Mesenchymal stem cell (in vitro differentiated cells and primary cell): ENCODE data around the gene PXDN.

Experiments
- DNase-seq: peaks from one replicate; pipeline ENCODE4 v3.0.0-alpha.2; 2013
- H2AFZ ChIP-seq: one replicate; pipeline ENCODE4 v1.6.1; 2013; ENCODE audit warnings: low read depth, mild to moderate bottlenecking, control low read depth, inconsistent platforms, low read length, moderate library complexity
- H2AK5ac ChIP-seq: 2 replicates; pipeline ENCODE4 v1.6.1; 2013; ENCODE audit warnings: low read length, moderate library complexity, mild to moderate bottlenecking, inconsistent platforms; ENCODE audit not compliant: severe bottlenecking
- H2BK120ac ChIP-seq: one replicate; pipeline ENCODE4 v1.6.1; 2013; ENCODE audit warnings: low read depth, mild to moderate bottlenecking, inconsistent platforms, low read length, moderate library complexity
- H2BK12ac ChIP-seq, 2 experiments: one replicate each; pipeline ENCODE4 v1.6.1; 2013; ENCODE audit warnings: inconsistent platforms in 2 of 2, low read length in 2 of 2, mild to moderate bottlenecking in 2 of 2, moderate library complexity in 2 of 2, control low read depth in 1 of 2
- H2BK15ac ChIP-seq: one replicate; pipeline ENCODE4 v1.6.1; 2013; ENCODE audit warnings: mild to moderate bottlenecking, low read depth, inconsistent platforms; ENCODE audit not compliant: poor library complexity, severe bottlenecking
- H2BK5ac ChIP-seq: 2 replicates; pipeline ENCODE4 v1.6.1; 2013; ENCODE audit warnings: low read depth, mild to moderate bottlenecking, low read length, control low read depth, inconsistent platforms; ENCODE audit not compliant: poor library complexity, severe bottlenecking
- H3K14ac ChIP-seq, 2 experiments: one replicate each; pipeline ENCODE4 v1.6.1; 2013; ENCODE audit warnings: inconsistent platforms in 2 of 2, low read length in 2 of 2, control low read depth in 1 of 2, mild to moderate bottlenecking in 1 of 2, moderate library complexity in 1 of 2
- H3K18ac ChIP-seq, 2 experiments: one replicate each; pipeline ENCODE4 v1.6.1; 2013; ENCODE audit warnings: inconsistent platforms in 2 of 2, low read length in 2 of 2, control low read depth in 1 of 2, low read depth in 1 of 2, mild to moderate bottlenecking in 1 of 2
- H3K23ac ChIP-seq, 2 experiments: one replicate each; pipeline ENCODE4 v1.6.1; 2013; ENCODE audit warnings: inconsistent platforms in 2 of 2, low read length in 2 of 2, mild to moderate bottlenecking in 2 of 2, moderate library complexity in 2 of 2, control low read depth in 1 of 2
- H3K27ac ChIP-seq: 2 replicates; pipeline ENCODE4 v1.5.1; 2013; ENCODE audit warnings: mild to moderate bottlenecking, moderate library complexity, low read length, control low read depth, inconsistent platforms; ENCODE audit not compliant: poor library complexity, severe bottlenecking
- H3K27me3 ChIP-seq, 2 experiments: 2 replicates each; pipeline versions ENCODE4 v1.6.1 to v1.7.0; 2013; ENCODE audit warnings: low read length in 2 of 2, mild to moderate bottlenecking in 2 of 2, moderate library complexity in 2 of 2, control low read depth in 1 of 2, inconsistent platforms in 1 of 2; ENCODE audit not compliant: control insufficient read depth in 1 of 2, insufficient read depth in 1 of 2
- H3K36me3 ChIP-seq, 2 experiments: 2 replicates each; pipeline versions ENCODE4 v1.6.1 to v1.7.0; 2013; ENCODE audit warnings: low read length in 2 of 2, control low read depth in 1 of 2, inconsistent platforms in 1 of 2, low read depth in 1 of 2, mild to moderate bottlenecking in 1 of 2; ENCODE audit not compliant: insufficient read depth in 2 of 2, control insufficient read depth in 1 of 2
- H3K4ac ChIP-seq, 2 experiments: one replicate each; pipeline ENCODE4 v1.6.1; 2013; ENCODE audit warnings: inconsistent platforms in 2 of 2, low read length in 2 of 2, mild to moderate bottlenecking in 2 of 2, moderate library complexity in 2 of 2, control low read depth in 1 of 2, low read depth in 1 of 2
- H3K4me1 ChIP-seq: 2 replicates; pipeline ENCODE4 v1.6.1; 2013; ENCODE audit warnings: low read depth, low read length, control low read depth; ENCODE audit not compliant: control insufficient read depth, insufficient read depth
- H3K4me2 ChIP-seq: 2 replicates; pipeline ENCODE4 v1.6.1; 2013; ENCODE audit warnings: low read length, mild to moderate bottlenecking, inconsistent platforms; ENCODE audit not compliant: poor library complexity, severe bottlenecking
- H3K4me3 ChIP-seq, 2 experiments: 2 replicates each; pipeline versions ENCODE4 v1.5.1 to v1.7.0; 2013; ENCODE audit warnings: low read length in 2 of 2, mild to moderate bottlenecking in 2 of 2, control low read depth in 1 of 2, low read depth in 1 of 2; ENCODE audit not compliant: insufficient read depth in 1 of 2
- H3K79me1 ChIP-seq: replicated peaks from 2 replicates; pipeline ENCODE4 v1.6.1; 2013; ENCODE audit warnings: mild to moderate bottlenecking, control low read depth, low read length, inconsistent platforms; ENCODE audit not compliant: poor library complexity, severe bottlenecking
- H3K9ac ChIP-seq: 2 replicates; pipeline ENCODE4 v1.7.0; 2013; ENCODE audit warnings: mild to moderate bottlenecking, low read length, moderate library complexity
- H3K9me3 ChIP-seq: 2 replicates; pipeline ENCODE4 v1.7.0; 2013; ENCODE audit warnings: mild to moderate bottlenecking, low read length; ENCODE audit not compliant: control insufficient read depth
- H4K8ac ChIP-seq: one replicate; pipeline ENCODE4 v1.6.1; 2013; ENCODE audit warnings: inconsistent platforms, mild to moderate bottlenecking, low read length, moderate library complexity
- H4K91ac ChIP-seq: one replicate; pipeline ENCODE4 v1.6.1; 2013; ENCODE audit warnings: mild to moderate bottlenecking, low read length, inconsistent platforms
- WGBS: methylation state at CpG from one replicate; pipeline ENCODE4 v1.1.7; 2013; ENCODE audit warnings: mixed read lengths; 5-methylcytosine and 5-hydroxymethylcytosine counted together

The PXDN gene

GRCh38 chr2:1677821-1678165 lies 66.5 kb downstream of the PXDN start:
- no peak overlapping the region for H3K4me3 ChIP-seq
- H3K18ac ChIP-seq, result no peak overlapping the region
- H3K9me3 ChIP-seq, result no peaks in the 10 kb centered on the region
- H2BK5ac ChIP-seq, result no peak overlapping the region
- no peak overlapping the region for H3K14ac ChIP-seq
- peaks cover 29% of the 10 kb centered on the region for H3K79me1 ChIP-seq
- no peak overlapping the region for H4K8ac ChIP-seq
- H2AK5ac ChIP-seq, result no peak overlapping the region
- H3K9ac ChIP-seq, result no peak overlapping the region
- H3K4me1 ChIP-seq, result peaks cover 19% of the 10 kb centered on the region
- H3K4ac ChIP-seq, result no peak overlapping the region
- no peak overlapping the region for H3K4me2 ChIP-seq
- no peak overlapping the region for H2BK120ac ChIP-seq
- no peak overlapping the region for H2BK12ac ChIP-seq
- H3K36me3 ChIP-seq, result peaks cover 86 to 87% of the 10 kb centered on the region in 2 experiments
- no peak overlapping the region for H3K27ac ChIP-seq
- no peak overlapping the region for H2BK15ac ChIP-seq
- H2AFZ ChIP-seq, result no peak overlapping the region
- no peak overlapping the region for H4K91ac ChIP-seq
- no peaks in the 10 kb centered on the region for H3K27me3 ChIP-seq
- no peak for DNase-seq
- 95% methylated on average over 12 of the region's 12 CpGs for WGBS
- no peak overlapping the region for H3K23ac ChIP-seq

- no peaks in the 10 kb centered on the region for H3K27me3 ChIP-seq
- no peak overlapping the region for H2AK5ac ChIP-seq
- no peak overlapping the region for H3K14ac ChIP-seq
- no peak overlapping the region for H3K27ac ChIP-seq
- H4K8ac ChIP-seq, result no peak overlapping the region
- H3K4me2 ChIP-seq, result no peak overlapping the region
- DNase-seq, result no peak
- H2BK120ac ChIP-seq, result no peak overlapping the region
- 93% methylated on average over 33 of the region's 33 CpGs for WGBS
- peaks cover 90 to 92% of the 10 kb centered on the region in 2 experiments for H3K36me3 ChIP-seq
- H2BK5ac ChIP-seq, result no peak overlapping the region
- no peak overlapping the region for H2BK15ac ChIP-seq
- H2BK12ac ChIP-seq, result no peak overlapping the region
- peaks cover 29% of the 10 kb centered on the region for H3K79me1 ChIP-seq
- no peak overlapping the region for H4K91ac ChIP-seq
- no peak overlapping the region for H3K9ac ChIP-seq
- H3K23ac ChIP-seq, result no peak overlapping the region
- H3K9me3 ChIP-seq, result no peaks in the 10 kb centered on the region
- no peak overlapping the region for H3K4me3 ChIP-seq
- H3K18ac ChIP-seq, result no peak overlapping the region
- H3K4me1 ChIP-seq, result peaks cover 19% of the 10 kb centered on the region
- no peak overlapping the region for H3K4ac ChIP-seq
- no peak overlapping the region for H2AFZ ChIP-seq
Observed at GRCh38 chr2:1676913-1677820, 67.1 kb downstream of the PXDN start.

- H2BK5ac ChIP-seq, result no peak overlapping the region
- H3K9me3 ChIP-seq, result no peaks in the 10 kb centered on the region
Observed at GRCh38 chr2:1676091-1676912, 68.0 kb downstream of the PXDN start.

GRCh38 chr2:1675633-1676032 lies 68.7 kb downstream of the PXDN start:
- Histone ChIP-seq H4K8ac (no peak overlapping the region), H2BK120ac (no peak overlapping the region), H3K36me3 (peaks cover 85 to 92% of the 10 kb centered on the region in 2 experiments), H3K9me3 (no peaks in the 10 kb centered on the region), H3K4ac (no peak overlapping the region), H3K4me2 (no peak overlapping the region), H4K91ac (no peak overlapping the region), H3K4me3 (no peak overlapping the region), H2AK5ac (no peak overlapping the region), H3K27me3 (no peaks in the 10 kb centered on the region), H3K18ac (no peak overlapping the region), H3K23ac (no peak overlapping the region), H3K9ac (no peak overlapping the region), H3K4me1 (peaks cover 21% of the 10 kb centered on the region), H2BK15ac (no peak overlapping the region), H3K27ac (peak overlapping the region; percentile 53), H3K14ac (no peak overlapping the region), H2BK12ac (no peak overlapping the region), H3K79me1 (peaks cover 35% of the 10 kb centered on the region), H2AFZ (no peak overlapping the region), H2BK5ac (no peak overlapping the region)
- WGBS, result 16% methylated on average over 8 of the region's 8 CpGs
- DNase-seq, result peak; percentile 93

More at GRCh38 chr2:1676091-1676912, 68.0 kb downstream of the PXDN start:
- peaks cover 19% of the 10 kb centered on the region for H3K4me1 ChIP-seq
- no peak overlapping the region for H3K4me3 ChIP-seq
- H3K14ac ChIP-seq, result no peak overlapping the region
- H2AFZ ChIP-seq, result no peak overlapping the region
- no peak overlapping the region for H3K4ac ChIP-seq
- no peak overlapping the region for H3K4me2 ChIP-seq
- H3K27ac ChIP-seq, result peak overlapping the region; percentile 53
- peaks cover 33% of the 10 kb centered on the region for H3K79me1 ChIP-seq
- no peak overlapping the region for H2BK120ac ChIP-seq
- 93% methylated on average over 26 of the region's 26 CpGs for WGBS
- H2BK12ac ChIP-seq, result peak overlapping the region in 1 of 2 experiments; percentile 55
- peak overlapping the region in 1 of 2 experiments; percentile 16 for H3K18ac ChIP-seq
- peak overlapping the region; percentile 8 for H2AK5ac ChIP-seq
- H3K36me3 ChIP-seq, result peaks cover 89 to 92% of the 10 kb centered on the region in 2 experiments
- H3K9ac ChIP-seq, result no peak overlapping the region
- no peak overlapping the region for H3K23ac ChIP-seq
- no peak overlapping the region for H2BK15ac ChIP-seq
- H4K91ac ChIP-seq, result no peak overlapping the region
- H4K8ac ChIP-seq, result no peak overlapping the region
- no peaks in the 10 kb centered on the region for H3K27me3 ChIP-seq
- DNase-seq, result no peak
